ENCODE measurements around the gene IL13.
"Not testable (repeated sequence)": the region's sequence is repeated elsewhere in the genome, so short reads cannot be mapped to it uniquely, and the experiment has no call there.

IL13 gene

GRCh38 chr5:132657676-132658380, at the start of gene IL13:
Gene IL13, plus strand, starts transcription at chr5:132658173. Its CDS starts 14 bp downstream, at chr5:132658187.
- DNase-seq, result no peak

DNA sequence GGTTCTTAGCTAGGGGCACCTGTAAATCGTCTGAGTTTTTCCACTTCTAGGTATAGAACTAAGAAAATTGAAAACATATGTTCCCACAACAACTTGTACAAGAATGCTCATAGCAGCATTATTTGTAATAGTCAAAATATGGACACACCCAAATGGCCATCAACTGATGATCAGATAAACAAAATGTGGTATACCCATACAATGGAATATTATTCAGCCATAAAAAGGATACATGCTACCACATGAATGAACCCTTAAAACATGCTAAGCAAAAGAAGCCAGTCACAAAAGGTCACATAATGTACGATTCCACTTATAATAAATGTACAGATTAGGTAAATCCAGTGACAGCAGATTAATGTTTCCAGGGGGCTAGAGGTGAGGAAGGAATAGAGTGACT, 46.0 kb upstream of the IL13 start:
- DNase-seq, result no peak

DNA sequence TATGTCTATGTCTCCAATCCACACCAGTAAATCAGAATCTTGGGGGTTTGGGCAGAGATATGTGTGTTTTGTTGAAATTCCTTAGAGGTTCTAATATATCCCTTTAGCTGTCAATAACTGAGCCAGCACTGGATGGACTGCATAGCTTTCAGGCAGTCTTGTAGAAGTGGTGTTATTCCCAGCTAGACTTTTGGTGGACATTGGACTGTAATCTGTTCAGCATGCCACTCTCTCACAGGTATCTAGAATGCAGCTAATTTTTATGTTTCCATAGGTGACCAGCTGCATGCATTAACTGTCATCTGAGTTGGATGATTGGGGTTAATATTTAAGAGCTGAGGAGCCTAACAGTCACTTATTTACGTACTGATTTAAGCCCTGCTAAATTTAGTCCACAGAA, 45.1 kb upstream of the IL13 start:
- DNase-seq, result no peak

GRCh38 chr5:132621699-132622098, 36.3 kb upstream of the IL13 start:
- no peak for DNase-seq

GRCh38 chr5:132622608-132623007, 35.4 kb upstream of the IL13 start:
- DNase-seq, result no peak

DNA sequence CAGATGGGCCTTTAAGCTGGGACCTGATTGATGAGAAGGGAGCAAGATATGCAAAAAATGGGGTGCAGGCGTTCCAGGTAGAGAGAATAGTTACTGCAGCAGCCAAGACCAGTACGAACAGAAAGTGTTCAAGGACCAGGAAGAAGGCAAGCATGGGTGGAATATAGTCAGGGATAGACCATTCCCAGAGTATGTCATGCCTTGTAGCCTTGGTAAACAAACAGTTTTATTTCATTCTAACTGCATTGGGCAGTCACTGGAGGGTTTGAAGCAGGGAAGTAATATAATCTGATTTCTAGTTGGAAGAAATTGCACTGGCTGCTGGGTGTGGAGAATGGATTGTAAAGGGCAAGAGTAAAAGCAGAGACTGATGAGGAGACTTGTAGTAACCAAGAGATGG, 30.5 kb upstream of the IL13 start:
- DNase-seq, result no peak

- no peak for DNase-seq
These were observed 29.2 kb upstream of the IL13 start for GRCh38 chr5:132628814-132629213.

DNA sequence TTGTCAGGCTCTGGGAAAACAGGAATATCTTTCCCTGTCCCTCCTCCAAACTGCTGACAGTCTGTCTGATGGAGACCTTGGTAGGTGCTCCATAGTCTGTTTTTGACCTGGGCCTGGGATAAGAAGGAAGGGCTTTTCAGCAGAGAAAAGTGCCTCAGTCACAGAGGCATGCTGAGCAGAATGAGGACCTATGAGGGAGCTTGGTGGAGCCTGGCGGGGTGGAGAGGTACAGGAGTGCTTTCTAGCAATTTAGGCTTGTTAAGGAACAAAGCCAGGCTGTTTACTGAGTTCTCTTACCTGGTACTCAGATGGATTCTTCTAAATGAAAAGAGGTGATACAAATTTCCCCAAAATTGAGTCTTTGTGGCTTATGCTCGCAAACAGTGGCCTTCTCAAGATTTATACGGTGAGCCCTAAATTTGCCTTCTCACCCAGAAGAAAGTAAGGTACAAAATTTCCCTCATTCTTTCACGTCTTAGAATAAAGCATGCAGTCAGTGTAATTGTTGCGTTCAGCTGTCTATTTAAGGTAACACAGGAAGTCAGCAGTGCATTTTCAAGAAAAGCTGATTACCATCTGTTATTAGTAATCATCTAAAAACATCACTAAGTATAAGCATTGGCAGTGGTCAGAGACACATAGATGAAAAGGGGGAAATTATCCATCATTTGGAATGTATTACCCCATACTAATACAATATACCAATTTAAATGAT, 28.6 kb upstream of the IL13 start:
- no peak for DNase-seq

DNA sequence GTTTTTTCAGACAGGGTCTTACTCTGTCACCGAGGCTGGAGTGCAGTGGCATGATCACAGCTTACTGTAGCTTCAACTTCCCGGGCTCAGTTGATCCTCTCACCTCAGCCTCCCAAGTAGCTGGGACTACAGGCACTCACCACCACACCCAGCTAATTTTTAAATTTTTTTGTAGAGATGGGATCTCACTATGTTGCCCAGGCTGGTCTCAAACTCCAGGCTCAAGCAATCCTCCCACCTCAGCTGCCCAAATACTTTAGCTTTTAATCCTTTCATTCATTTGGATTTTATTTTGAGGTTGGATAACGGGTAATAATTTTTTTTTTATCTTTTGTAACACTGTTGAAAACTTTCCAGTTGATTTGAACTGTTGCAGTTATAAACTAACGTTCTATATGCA, 24.4 kb upstream of the IL13 start:
- not testable (repeated sequence) for DNase-seq

DNA sequence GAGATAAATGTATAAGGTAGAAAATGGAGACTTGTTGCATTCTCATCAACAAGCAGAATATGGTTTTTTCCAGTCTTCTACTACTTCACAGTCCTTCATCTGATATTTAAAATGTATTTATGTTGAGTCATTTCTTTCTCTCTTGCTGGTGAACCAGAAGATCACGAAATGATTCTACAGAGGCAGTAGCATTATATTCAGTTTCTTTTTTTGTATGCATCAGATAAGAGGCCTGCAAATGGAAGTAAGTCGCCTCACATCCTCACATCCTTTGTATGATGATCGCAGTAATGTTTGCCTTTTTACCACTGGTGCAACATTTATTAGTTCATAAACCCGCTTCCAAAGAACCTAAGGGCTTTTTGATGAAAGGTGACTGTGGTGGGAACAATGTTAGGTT, 22.1 kb upstream of the IL13 start:
- DNase-seq, result no peak

DNA sequence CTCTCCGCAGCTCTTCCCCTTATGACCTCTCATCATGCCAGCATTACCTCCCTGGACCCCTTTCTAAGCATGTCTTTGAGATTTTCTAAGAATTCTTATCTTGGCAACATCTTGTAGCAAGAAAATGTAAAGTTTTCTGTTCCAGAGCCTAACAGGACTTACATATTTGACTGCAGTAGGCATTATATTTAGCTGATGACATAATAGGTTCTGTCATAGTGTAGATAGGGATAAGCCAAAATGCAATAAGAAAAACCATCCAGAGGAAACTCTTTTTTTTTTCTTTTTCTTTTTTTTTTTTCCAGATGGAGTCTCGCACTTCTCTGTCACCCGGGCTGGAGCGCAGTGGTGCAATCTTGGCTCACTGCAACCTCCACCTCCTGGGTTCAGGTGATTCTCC, 20.7 kb upstream of the IL13 start:
- no peak for DNase-seq

GRCh38 chr5:132639706-132640130, 18.3 kb upstream of the IL13 start:
- DNase-seq, result no peak

- no peak for DNase-seq
These were observed 17.4 kb upstream of the IL13 start for GRCh38 chr5:132640613-132641012.

DNA sequence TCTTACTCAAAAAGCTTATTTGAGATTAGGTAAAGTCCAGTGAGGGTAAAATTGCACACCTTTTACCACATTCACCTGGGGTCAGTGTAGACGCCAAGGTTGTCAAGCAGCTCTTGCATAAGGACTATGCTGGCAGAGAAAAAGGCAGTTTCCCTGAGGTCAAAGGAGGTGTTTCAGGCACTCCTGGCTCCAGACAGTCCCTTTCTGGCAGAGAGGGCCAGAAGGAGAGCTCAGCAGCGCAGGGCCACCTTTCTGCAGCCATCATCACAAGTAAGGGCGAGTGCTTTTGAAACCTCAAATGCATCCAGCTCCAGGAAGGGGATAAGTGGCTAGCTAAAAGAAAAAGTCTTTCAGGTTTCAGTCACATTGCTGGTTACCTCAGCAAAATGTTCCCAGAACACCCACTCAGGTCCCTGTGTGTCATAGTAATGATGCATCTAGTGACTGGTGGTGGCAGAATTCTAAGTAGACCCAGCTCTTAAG, 16.7 kb upstream of the IL13 start:
- DNase-seq, result no peak

DNA sequence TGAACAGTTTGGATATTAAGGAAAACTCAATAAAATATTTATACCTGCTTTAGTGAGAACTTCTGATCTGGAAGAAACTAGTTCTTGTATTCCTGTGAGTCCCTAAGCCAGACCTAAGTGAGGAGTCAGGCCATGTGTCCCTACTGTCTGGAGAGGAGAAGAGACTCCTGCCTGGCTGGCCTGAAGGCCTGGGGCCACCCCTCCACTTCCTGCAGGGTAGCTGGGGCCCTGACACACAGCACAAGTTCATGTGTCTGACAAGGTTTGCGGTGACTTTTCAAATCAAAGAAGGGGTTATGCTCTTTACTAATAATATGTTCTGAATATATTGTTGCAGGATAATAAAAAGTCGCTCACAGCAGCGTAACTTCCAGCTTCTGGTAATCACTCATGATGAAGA, 16.1 kb upstream of the IL13 start:
- DNase-seq, result no peak

DNA sequence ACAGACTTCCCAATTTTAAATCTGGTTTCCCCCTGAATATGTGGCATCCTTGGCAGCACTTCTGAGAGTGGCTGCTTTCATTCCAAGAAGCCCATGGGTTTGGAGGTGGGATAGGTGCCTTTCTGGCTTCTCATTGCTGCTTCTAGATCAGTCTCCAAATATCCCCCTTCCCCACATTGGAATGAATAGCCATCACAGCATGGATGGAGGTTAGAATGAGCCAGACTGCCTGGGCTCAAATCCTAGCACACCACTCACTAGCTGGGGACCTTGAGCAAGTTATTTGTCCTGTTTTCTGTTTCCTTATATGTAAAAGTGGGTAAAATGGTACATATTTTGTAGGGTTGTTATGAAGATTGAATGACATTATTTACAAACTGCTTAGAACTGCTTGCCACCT, 13.8 kb upstream of the IL13 start:
- DNase-seq, result no peak

- DNase-seq, result no peak
These were observed 11.2 kb upstream of the IL13 start for GRCh38 chr5:132646583-132647266.

DNA sequence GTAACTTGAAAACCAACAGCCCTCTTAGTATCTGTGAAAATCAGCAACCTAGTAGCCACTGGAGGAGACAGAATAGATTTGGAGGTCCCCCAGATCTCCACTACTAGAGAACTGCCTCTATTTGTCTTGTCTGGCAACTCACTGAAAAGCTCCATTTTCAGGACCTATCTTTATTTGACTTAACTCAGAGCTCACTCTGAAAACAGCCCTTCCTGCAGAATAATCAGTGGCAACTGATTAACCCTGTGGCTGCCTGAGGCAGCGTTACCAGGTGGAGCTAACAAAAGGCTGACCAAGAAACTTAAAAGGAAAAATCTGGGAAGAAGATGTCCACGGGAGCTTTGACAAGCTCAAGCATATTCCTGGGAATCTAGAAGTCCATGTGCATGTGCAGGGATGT, 10.5 kb upstream of the IL13 start:
- no peak for DNase-seq

DNA sequence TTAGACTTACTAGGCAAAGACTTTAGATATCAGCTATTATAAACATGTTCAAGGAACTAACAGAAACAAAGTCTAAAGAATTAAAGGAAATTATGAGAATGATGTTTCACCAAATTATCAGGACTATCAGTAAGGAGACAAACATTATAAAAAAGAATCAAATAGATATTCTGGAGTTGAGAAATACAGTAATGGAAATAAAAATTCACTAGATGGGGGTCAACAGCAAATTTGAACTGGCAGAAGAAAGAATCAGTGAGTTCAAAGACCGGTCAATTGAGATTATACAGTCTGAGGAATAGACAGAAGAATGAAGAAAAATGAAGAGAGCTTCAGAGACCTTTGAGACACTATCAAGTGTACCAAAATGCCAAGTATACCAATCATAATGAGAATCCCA, 9.6 kb upstream of the IL13 start:
- DNase-seq, result no peak

DNA sequence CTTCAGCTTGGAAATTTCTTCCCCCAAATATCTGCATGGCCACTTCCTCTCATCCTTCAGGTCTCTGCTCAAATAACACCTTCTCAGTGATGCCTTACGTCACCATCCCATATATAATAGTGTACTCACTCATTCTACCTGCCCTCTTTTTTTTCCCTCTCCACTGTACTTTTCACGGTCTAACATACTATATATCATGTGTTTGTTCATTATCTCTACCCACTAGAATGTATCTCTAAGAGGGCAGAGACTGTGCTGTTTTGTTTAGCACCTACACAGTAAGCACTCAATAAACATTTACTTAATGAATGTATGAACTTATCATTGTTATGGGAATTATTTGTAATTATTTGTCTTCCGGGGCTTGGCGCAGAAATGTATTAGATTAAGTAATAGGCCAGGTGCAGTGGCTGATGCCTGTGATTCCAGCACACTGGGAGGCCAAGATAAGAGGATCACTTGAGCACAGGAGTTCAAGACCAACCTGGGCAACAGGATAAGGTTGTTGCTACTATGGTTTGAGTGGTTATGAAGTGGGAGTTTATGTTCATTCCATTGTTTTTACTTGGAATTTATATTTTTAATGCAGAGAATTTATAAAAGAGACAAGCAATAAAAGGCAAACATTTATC, 6.0 kb upstream of the IL13 start:
- DNase-seq, result no peak

DNA sequence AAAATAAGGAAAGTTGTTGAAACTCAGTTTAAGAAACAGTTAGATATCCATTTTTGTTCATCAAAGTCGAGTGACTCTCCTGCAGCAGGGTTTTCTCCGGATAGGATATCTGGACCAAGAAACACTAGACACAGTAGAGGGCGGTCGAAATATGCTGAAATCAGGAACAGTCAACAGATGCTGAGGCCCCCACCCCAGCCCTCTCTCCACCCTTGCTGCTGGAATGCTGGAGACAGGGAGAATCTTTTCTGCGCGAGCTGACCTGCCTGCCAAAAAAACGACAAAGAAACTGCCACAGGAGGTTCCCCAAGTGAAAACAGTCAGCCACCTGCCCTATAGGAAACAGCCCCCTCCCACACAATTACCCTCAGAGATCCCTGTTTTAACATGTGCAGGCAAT, 4.3 kb upstream of the IL13 start:
- no peak for DNase-seq

DNA sequence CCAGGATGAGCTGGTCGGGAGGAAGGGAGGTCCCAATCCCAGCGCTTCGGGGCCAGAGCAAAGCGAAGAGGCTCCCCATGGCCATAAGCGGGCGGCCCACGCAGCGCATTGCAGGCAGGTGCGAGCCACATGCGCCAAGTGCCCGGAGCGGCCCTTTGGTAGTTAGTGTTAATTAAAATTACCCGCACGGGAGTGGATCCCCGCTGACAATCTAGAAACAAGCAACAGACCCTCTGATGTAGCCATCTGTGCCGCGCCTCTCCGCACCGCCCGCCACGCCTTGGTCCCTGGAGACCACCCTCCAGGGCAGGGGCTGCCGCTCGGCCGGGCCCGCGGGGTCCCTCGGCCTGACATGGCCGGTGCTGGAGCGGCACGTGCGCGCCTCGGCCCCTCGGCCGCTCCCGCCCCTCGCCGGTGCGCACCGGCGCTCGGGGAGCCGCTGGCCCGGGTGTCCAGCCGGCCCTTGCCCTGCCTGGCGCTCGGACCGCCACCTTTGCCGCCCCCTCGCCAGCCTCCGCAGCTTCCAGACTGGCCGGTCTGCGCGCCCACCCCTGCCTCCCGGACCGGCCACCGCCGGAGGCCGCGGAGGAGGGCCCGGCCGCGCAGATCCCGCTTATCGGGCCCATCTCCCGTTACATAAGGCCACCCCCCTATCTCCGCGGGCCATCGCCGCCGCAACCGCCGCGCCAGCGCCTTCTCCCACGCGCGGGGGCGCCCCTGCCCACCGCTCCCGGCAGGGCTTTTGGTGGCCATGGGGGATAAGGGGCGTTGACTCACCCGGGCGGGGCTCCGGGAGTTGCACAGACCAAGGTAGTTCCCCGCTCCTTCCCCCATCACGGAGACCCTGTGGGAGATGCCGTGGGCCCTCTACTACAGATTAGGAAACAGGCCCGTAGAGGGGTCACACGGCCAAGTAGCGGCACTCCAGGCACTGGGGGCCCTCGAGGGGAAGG, 1.9 kb upstream of the IL13 start:
- DNase-seq, result peak; percentile 25

All from CD4-positive, alpha-beta T cell treated with Interferon gamma for 1 hour (primary cell).